Kasumi-1 (cell line): ENCODE measurements around the gene CA5A.

Experiments
- DNase-seq, 2 experiments: peaks; one replicate each; lab custom pipeline; 2025; lab: John Stamatoyannopoulos, UW

CA5A gene

DNA sequence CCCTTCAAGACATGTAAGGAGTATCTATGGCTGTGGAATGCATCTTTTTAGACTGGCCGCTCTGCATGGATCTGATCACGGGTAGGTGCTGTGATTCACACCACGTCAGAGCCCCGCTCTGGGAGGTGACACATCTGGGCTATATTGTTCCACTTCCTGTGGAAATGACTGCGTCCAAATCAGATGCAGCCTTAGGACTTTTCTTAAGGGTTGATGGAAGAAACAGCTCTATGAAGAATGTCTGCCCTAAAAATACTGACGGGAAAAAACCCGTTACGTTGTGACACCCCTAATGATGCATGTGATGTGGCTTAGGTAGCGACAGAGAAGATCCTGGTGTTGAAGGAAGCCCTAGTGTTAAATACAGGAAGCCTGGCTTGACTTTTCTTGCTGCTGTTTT, 27.1 kb upstream of the CA5A start:
- no peak for DNase-seq

DNA sequence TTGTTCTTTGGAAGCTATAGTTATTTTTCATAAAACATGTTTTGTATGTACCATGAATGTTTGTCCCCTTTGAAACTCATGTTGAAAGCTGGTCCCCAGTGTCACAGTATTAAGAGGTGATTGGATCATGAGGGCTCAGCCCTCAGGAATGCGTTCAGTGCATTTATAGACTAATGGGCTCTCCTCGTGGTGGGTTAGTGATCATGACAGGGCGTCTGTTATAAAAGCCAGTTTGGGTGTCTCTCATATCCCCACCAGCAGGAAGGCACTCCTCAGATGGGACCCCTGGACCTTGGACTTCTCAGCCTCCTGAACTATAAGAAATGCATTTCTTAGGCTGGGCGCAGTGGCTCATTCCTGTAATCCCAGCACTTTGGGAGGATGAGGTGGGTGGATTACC, 25.3 kb upstream of the CA5A start:
- DNase-seq, result no peak

DNA sequence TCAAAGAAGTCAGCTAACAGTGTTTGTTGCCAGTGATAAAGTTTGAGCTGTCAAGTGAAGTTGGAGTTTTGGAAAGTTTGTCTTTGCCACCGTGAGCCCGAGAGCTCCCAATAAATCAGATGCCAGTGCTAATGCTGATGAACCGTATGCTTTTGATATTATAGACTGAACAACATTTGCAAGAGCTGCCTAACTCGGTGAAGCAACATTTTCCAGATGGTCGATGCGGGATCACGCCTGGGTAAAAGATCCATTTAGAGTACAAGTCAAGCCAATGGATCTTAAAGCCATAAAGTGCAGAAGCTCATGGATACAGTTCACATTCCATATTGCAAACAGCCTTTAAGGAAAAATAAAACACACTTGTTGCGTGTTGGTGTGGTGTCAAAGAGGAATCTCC, 24.5 kb upstream of the CA5A start:
- no peak for DNase-seq

DNA sequence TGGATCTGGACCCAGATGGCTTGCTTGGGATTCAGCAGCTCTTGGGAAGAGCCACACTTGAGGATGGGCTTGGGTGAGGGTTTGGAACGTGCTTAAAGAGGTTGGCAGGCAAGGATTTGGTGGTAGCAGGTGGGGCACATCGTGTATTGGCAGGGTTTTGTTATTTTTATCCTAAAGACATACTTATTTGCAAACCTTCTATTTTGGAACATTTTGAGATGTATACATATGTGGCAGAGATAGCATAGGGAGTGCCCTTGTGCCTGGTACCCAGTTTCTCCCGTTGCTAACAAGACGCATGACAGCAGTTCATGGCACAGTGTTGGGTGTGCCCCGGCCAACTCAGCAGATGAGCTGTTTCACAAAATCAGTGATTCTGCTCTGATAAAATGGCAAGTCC, 24.0 kb upstream of the CA5A start:
- DNase-seq, result no peak

DNA sequence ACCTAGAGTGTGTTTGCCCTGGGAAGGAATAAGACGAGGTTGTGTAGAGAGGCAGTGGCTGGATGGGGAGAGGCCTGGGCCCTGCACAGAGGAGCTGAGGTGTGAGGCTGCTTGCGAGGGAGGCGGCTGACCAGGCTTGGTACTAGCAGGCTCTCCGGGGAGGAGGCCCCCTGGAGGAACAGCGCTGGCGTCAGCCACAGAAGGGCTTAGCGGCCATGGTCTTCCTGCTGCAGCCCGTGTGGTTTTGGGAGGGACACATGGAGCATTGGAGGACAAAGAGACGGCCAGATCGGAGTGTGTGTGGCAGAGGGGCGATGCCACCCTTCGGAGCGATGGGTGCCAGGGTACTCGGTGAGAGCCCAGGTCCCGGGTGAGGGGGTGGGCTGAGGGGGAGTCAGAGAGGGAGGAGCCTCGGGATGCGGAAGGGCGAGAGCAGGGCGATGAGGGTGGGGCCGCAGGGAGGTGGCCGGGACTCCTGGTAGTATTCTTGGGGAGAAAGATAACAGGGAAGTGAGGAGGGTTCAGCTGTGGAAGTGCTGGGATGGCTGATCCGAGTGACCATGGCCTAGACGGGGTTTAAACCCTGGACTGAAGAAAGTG, 23.2 kb upstream of the CA5A start:
- no peak for DNase-seq

DNA sequence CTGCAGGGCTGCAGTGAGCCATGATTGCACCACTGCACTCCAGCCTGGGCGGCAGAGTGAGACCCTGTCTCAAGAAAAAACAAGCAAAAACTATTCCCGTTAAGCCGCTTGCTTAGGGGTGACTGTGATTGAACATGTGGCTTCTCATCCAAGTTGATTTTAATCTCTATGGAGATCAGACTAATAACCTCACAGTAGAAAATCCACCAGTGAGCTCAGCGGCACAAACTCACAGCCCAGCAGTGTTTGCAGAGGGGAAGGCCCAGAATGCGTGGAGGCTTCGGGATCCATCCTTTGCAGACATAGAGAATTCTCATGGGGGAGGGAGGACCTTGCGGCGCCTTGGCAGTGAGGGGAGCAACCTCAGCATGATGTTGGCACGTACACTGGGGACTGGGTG, 22.3 kb upstream of the CA5A start:
- no peak for DNase-seq

DNA sequence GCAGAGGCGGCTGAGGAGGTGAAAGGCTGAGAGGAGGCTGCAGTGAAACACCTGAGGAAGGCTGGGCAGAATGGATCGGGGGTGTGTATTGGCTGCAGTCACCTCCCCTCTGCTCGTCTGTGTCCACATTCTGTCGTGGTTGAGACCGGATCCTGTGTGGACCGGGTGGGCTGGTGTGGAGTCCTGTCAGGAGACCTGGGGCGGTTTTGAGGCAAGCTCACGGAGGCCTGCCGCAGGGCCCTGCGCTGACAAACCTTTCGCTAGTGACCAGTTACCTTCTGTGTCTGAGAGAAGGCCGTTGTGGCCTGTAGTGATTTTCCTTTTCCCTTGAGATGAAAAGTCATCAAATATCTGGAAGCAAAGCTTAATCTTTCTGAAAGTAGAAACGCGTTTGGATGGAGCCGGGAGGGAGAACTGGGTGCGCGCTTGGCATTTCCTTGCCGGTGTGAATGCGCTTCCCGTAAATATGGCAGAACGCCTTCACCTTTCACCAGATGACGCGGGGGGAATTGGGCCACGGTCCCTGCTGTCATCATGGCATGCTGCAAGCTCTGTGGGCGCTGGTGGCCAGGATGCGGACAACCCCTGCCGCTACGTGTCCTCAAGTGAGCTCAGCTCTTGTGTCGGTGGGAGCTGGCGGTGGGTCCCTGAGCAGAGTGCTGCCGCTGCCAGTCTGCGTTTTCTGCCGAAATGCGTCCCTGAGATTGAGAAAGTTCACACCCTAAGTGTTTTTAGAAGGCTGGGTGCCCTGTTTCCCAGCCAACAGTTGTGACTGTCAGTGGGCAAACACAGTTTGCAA, 21.2 kb upstream of the CA5A start:
- no peak for DNase-seq

DNA sequence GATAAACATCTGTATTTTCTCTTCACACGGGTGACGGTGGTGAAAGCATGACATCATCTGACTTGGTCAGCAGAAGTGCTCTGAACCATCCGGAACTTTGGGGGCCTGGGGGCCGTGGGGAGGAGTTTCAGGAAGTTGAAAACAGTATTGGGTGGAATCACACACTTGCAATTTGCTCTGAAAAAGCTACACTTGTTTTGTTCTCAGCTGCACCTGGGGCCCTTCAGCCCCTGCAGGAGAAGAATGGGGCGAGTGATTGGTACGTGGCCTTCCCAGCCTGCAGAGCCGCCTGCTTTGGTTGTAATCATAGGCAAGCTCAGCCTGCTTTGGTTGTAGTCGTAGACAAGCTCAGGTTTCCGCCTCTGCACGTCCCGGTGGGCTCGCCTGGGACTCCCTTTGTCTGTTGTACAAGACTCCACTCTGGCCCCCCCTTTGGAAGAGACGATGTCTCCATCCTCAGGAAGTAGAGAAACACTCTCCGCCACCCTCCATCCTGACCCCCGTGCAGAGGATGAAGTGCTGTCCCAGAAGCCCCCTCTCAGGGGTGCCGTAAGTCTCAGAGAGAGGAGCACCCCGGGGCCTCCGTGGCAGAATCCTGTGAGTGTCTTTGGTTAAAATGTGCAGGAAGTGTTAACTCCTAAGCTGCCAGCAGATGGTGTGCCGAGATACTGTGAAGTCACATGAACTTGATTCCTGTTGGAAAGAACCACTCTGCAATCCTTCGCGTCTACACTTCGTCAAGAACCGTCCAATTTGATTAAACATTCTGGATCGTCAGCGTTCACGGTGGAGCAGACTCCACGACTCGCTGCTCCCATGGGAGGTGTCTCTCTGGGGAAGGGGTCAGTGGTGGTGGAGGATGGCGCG, 20.3 kb upstream of the CA5A start:
- DNase-seq, result peak; percentile 78 to 80

DNA sequence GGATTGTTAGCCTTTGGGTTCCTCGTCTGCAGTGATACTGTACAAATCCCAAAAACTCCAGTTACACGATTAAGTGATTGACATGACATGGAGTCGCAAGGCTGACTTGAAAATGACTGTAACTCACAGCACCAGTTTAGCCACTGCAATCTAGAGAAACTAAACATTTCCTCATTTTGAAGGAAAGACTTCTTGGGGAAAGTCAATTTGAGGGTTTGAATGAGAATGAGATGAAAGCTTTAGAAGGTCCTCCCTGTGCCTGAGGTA, 19.7 kb upstream of the CA5A start:
- no peak for DNase-seq

DNA sequence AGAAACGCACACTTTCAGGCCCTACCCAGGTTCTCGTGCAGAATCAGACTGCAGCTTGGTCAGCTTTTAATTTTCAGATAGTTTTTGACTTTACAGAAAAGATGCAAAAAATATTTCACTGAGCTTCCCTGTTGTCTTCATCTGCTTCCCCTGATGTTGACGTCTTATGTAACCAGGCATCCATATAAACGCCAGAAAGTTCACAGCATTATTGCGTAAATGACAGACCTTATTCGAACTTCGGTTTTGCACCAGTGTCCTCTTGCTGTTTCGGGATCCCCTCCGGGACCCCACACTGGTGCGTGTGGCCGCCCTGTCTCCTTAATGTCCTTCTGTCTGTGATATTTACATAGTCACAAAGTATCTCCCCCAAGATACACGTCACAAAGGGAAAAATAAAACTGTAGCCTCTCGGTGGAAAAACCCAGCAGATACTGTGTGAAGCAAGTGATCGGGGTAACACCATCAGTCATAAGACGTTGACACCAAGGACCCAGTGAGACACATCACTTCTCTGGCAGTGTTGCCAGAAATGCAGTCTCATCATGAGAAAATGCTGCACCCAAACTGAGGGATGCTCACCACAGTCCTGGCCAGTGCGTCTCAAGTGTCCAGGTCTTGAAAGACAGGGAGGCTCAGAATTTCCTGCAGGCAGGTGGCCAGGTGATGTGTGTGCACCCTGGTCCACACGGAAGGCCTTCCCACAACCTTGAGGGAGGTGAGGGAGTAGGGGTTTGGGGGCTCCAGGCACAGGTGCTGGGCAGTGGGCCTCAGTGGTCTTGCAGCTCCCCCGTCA, 19.2 kb upstream of the CA5A start:
- no peak for DNase-seq

DNA sequence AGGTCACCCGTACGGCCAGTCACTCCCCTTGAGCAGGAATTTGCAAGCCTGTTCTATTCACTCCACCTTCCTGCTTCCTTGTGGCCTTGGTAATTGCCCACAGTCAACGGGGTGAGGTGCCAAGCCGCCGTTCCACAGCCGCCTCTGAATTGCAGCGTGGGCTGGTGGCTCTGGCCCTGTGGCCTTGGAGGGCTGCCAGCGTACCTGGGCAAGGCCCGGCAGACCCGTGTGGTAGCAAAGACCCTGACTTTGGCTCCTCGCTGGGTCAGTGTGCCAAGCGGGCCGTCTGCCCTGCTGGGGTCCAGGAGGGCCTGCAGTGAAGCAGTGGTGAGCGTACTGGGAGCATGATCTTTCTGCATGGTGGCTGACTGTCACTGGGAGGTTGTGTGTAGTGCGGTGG, 18.5 kb upstream of the CA5A start:
- DNase-seq, result no peak

DNA sequence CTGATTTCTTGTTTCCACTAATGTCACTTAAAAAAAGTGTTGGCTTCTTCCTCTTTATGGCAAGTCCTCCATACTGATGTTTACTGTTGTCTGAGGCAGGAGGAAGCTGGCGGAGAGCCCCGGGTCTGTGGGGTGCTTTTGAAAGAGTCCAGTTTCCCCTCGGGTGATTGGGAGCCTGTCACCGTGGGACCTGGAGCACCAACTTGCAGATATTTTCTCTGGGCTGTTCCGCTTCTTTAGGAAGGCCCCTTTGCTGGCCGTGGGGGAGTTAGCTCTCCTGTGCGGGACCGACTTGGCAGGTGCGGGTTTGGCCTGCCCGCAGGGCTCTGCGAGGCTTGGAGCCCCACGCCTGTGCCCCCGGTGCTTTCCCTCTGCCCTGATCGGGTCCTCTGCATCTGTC, 18.0 kb upstream of the CA5A start:
- DNase-seq, result no peak

DNA sequence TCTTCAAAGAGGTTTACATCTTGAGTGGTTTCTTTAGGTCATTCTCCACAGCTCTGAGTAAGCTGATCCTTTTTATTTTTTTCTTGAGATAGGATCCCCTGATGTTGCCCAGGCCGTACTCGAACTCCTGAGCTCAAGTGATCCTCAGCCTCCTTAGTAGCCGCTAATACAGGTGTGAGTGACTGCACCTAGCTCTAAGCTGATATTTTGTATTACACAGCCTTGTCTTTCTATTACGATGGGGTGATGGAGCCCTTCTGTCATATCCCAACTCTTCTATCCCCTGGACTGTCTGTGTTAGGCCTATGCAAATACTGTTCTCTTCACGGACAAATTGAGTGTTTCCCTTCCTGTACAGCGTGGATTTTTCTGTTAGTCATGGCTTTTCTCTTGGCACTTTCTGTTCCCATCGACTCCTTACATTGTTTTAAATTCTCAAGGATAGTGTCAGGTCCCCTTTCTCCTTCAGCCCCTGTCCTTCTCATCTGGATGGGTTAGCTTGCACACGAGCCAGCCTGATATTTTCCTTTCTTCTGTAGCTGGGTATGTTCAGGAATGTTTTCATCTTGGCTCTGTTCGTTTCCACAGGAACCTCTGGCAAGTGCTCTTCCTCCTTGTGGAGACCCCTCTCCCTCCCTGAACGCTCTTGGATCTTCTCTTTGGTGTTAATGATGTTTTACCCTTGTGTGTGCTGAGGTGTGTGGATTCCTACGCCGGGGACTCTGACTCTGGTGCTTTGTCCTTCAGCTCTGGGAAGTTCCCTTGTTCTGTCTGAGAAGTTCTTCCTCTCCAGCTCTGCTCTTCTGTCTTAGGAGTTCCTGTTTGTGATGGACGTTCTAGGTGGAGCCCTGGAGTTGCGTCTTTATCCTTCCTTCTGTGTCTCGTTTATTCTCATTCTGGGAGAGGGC, 17.2 kb upstream of the CA5A start:
- peak; percentile 55 to 78 for DNase-seq

DNA sequence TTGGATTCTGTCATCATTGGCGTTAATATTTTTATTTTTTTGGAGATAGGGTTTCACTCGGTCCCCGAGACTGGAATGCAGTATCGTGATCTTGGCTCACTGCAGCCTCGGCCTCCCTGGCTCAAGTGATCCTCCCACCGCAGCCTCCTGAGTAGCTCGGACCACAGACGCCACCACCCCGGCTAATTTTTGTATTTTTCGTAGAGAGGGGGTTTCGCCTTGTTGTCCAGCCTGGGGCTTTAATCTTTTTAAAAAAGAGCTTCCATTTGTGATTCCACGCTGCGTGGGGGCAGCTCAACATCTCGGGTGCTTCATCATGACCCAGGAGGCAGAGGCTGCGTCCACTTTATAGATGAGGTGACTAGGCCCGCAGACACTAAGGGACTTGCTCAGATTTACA, 16.4 kb upstream of the CA5A start:
- no peak for DNase-seq

DNA sequence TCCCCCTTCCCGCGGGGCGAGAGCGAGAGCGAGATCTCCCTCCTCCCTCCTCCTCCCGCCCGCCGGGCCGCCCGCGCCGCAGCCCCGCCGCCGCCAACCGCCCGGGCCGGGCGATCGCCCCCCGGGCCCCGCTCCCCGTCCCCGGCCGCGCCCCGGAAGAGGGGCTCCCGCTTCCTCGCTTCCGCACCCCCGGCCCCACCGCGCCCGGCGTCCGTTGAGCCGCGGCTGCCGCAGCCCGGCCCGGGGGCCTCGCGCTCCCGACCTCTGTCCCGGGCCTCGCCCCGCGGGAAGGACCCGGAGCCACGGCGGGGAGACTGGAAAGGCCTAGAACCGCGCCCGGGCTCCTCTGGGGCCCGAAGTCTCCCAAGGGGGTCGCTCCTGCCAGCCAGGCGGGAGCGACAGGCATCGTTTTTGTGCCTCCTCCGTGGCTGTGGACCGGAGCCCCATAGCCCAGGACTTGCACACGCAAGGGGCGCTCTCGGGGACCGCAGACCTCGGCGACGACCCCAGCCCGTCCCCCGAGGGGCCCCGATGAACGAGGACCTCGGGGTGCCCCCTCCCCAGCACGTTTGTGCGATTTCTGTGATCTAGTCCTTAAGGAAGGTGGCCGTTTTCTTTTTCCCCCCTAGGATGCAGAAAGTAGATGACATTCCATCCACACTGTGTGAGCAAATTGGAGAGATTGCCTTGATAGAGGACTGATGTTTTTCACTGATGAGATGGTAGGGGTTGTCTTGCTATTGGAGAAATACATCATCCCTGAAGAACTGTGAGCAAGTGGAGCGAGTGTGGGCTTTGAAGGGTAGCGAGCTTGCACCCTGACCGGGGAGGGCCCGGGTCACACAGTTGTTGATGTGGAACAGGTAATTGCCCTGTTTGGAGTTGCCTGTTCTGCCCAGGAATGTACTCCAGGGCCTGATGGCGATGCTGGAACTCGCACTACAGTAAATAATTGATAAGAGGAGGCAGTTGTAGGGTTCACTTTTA, 15.5 kb upstream of the CA5A start:
- DNase-seq, result peak in 1 of 2 experiments; percentile 14

DNA sequence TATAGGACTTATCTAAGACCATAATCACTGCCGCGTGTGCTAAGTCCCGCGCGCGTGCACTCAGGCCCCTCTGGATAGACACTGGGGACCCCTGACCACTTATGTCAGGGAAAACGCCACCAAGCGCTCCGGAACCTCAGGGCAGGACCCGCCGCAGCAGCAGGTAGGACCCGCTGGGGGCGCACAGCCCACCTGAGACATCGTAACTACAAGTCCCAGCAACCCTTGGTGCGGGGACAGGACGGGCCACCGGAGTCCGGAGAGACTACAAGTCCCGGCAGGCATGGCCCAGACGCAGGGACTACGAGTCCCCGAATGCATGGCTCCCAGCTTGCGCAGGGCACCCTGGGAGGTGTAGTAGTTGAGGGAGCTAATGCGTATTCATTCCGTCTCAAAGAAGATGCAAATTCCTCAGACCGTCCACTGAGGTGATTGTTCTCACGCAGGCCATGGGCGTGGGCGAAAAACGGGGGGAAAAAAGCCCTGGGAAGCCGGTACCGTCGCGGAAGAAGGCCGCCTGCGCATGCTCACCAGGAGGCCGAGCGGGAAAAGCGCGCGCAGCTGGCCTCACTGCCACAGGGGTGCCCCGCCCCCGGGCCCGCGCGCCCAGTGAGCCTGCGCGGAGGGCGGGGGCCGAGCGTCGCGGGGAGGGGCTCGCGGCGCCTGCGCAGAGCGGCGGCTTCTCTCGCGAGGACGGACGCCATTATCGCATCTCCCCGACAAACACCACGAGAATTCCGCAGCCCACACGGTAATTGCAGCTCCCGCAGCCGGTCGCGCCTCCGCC, 14.6 kb upstream of the CA5A start, which contains the start of gene BANP:
Gene BANP, plus strand, starts transcription at position 670 of the 787 bp plus-strand sequence. CDS start 23,682 bp downstream, outside the sequence.
- peak; percentile 94 to 97 for DNase-seq

DNA sequence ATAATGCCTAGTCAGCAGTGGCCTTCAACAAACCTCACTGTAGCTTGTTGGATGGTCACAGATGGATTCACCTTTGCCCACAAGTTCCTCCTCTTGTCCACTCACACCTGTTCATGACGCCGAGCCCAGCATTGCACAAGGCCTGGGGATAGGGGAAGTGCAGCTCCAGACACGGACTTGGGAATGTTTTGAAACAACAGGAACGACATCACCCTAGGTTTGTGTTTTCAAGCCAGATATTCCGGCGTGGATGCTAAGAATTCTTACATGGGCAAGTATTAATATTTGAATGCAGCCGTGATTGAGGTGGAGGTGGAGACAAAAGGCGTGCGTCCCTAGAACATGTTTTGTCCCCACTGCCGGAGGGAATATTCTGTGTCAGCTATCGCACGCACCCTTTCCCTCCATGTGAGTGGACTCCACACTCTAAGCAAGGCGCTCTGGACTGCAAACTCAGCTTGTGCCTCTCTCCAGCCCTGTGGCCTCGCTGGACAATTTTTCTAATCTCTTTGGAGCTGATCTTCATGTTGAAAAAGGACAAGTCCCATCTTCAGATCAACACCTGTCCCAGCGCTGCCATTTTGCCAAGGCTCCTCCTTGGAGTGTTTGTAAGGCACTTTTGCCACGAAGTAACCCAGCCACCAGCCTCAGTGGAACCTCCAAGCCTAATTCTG, 12.9 kb upstream of the CA5A start:
- DNase-seq, result no peak

DNA sequence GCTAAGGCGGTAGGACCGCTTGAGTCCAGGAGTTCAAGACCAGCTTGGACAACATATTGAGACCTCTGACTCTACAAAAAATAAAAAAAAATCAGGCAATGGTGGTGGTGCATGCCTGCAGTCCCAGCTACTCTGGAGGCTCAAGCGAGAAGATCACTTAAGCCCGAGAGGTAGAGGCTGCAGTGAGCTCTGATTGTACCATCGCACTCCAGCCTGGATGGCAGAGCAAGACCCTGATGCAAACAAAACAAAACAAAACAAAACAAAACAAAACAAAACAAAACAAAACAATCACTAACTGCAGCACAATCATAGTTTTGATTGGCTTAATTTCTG, 12.4 kb upstream of the CA5A start:
- no peak for DNase-seq

DNA sequence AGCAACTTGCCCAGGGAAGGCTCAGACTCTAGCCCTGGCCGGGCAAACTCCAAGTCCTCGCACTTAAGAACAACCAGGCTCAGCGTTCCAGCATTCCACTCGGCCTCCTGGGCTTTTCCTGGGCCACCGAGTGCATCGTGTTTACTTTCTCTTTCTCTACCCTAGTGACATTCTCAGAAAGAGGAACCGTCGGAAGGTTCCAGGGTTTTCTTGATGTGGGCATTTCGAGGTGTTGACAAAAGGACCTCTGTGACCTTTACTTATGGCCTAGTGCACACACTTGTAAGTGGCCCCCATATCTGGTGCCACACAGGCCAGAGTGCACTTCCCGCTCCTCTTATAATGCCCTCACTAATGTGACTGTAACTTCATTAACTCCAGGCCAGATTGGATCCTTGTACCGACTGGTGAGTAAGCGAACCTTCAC, 11.8 kb upstream of the CA5A start:
- DNase-seq, result no peak
